HuH-7.5 (cell line): ENCODE results near the gene XXYLT1.
"Not testable (repeated sequence)": the region's sequence is repeated elsewhere in the genome, so short reads cannot be mapped to it uniquely, and the experiment has no call there.

ENCODE experiments used
- DNase-seq: peaks from one replicate; pipeline ENCODE4 v3.0.0; 2011; ENCODE audit warnings: low spot score

XXYLT1 gene, protein sequence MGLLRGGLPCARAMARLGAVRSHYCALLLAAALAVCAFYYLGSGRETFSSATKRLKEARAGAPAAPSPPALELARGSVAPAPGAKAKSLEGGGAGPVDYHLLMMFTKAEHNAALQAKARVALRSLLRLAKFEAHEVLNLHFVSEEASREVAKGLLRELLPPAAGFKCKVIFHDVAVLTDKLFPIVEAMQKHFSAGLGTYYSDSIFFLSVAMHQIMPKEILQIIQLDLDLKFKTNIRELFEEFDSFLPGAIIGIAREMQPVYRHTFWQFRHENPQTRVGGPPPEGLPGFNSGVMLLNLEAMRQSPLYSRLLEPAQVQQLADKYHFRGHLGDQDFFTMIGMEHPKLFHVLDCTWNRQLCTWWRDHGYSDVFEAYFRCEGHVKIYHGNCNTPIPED

DNA sequence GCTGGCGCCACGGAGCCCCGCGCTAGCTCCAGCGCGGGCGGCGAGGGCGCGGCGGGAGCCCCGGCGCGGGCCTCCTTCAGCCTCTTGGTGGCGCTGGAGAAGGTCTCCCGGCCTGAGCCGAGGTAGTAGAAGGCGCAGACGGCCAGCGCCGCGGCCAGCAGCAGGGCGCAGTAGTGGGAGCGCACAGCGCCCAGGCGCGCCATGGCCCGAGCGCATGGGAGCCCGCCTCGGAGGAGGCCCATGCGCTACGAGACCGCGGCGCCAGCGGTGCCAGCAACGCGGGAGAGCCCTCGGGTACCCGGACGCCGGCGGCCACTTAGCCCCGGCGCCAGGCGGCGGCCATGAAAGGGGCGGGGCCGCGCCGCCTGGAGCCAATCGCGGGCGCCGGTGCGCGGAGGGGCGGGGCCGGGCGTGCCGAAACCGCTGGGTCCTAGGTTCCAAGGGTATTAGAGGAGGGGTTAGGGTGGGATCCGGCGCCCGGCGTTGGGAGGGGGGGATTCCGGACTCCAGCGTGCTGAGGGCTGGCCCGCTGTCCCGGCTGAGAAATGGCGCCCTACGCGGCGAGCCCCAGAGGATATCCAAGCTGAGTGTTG is at the start of gene XXYLT1:
Gene XXYLT1 (minus strand): TSS at position 343 of the 593 bp plus-strand sequence. CDS start 101 bp downstream, at position 242.
- DNase-seq, result peak; percentile 77

DNA sequence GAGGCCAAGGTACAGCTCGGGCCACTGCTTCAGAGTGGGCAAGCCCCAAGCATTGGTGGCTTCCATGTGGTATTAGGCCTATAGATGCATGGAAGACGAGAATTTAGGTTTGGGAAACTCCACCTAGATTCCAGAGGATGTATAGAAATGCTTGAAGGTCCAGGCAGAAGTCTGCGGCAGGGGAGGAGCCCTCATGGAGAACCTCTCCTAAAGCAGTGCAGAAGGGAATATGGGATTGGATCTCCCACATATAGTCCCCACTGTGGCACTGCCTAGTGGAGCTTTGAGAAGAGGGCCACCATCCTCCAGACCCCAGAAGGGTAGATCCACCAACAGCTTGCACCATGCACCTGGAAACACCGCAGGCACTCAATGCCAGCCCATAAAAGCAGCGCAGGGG is 48.1 kb upstream of the XXYLT1 start:
- no peak for DNase-seq

DNA sequence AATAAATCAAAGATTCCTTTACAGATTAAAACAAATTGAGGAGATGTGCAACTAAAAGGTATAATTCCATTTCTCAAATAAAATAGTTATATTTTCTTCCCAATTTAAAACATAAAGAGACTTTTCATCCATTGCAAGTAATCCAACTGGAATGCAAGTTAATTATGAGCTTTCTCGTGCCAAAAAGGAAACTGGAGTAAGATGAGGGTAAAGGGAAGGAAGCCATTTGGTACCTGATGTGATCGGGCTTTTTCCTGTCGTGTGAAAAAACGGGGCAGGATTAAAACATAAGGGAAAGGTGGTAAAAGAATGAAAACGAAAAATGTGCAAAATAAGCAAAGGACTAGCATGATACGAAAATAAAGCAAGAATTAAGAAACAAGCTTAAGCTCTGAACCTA is 41.8 kb upstream of the XXYLT1 start:
- DNase-seq, result no peak

DNA sequence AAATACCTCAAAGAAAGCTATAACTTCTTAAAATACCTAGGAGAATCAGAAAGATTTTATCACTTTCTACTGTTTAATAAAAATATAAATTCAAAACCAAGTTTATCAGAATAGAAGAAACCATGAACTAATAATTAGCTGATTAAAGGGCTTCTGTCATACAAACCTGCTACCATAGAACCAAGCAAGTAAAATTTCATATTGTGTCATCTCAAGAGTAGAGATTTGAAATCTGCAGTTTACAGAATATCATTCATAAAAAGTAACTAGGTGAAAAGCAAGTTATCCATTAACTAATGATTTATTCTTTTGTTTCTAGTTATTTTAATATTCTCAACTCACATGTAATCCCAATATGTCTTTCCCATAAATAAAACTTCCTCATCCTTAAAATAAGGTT is 36.8 kb upstream of the XXYLT1 start:
- no peak for DNase-seq

DNA sequence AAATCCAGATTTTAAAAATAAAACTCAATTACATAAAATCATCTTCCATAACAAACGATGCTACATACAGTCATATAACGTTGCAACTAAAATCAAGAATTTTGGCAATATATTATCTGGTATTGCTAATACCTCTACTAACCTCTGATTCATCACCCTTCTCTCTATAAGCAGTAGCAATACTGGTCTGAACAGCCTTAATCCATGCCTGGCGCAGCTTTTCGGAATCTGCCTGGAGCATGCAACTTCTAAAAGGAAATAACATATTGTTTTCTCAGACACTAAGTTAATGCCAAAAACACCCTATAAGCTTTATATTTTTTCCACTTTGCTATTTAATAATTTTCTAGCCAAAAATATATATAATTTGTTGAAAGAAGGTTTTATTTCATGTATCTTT is 35.4 kb upstream of the XXYLT1 start:
- DNase-seq, result no peak

DNA sequence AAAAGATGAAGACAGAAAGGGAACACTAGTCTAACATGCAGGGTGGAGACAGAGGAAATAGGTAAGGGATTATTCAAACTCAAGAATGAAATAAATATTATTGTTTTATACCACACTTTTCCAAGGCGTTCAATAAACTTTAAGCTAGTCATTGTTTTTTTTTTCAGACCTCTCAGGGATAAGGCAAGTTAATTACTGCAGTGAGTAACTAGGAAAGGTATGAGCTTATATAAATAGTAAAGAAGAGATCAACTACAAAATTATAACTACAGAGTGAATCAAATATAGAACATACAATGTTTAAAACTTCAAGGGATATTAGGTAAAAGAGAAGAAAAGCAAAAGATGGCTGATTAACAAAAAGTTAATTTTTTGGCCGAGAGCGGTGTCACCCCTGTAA is 31.5 kb upstream of the XXYLT1 start:
- DNase-seq, result no peak

DNA sequence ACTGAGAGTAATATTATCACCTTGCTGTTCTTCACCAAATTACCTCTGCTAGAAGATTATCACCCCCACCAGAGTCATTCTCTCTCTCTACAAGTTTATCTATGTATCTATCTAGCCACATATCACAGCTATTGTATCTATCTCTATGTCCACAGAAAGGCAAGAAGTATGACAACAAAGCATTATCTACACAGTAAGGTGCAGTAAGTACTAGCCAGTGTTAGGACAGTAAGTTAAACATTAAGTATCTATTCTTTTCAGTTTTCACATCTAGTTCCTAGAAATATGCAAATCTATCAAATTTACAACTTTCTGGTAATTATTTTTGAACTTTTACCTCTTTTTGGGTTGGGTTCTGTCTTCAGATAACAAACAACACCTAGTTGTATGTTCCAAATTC is 26.5 kb upstream of the XXYLT1 start:
- no peak for DNase-seq

DNA sequence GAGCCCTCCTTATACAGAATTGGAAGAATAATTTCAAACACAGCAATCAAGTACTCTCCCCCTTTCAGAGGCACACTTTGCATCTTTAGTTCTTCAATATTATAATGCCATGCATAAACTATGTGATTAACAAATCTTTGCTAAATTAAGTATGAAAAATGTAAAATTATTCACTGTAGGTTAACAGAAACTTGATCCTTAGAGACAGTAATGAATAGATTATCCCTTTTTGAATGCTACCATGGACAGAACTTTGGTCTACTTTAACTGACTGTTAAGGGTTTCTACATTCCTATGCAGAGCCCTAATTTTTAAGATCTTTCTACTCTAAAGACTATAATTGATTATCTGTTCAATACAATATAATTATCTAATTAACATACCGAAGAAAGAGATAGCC is 25.7 kb upstream of the XXYLT1 start:
- DNase-seq, result no peak

DNA sequence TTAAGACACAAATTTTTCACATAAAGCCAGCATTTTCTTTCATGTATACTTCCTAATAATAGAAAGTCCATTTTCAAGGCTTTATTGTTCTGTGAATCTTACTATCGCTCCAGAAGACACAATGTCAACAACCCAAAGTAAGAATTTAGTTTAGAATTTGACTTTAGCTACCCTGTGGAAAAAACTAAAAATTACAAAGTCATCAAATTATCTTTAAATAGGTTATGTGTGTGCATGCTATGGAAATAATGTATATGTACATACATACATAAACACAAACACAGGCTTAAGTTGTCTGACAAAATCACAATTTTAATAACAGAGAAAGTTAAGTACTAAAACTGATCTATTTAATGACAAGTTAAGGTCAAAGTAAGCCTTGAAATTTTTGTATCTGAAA is 20.2 kb upstream of the XXYLT1 start:
- no peak for DNase-seq

DNA sequence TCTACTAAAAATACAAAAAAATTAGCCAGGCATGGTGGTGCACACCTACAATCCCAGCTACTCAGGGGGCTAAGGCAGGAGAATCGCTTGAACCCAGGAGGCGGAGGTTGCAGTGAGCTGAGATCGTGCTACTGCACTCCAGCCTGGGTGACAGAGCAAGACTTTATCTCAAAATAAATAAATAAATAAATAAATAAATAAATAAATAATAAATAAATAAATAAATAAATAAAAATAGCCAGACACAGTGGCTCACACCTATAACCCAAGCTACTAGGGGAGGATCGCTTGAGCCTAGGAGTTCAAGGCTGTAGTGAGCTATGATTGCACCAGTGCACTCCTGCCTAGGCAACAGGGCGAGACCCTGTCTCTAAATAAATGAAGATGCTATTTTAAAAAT is 19.7 kb upstream of the XXYLT1 start:
- DNase-seq, result not testable (repeated sequence)

DNA sequence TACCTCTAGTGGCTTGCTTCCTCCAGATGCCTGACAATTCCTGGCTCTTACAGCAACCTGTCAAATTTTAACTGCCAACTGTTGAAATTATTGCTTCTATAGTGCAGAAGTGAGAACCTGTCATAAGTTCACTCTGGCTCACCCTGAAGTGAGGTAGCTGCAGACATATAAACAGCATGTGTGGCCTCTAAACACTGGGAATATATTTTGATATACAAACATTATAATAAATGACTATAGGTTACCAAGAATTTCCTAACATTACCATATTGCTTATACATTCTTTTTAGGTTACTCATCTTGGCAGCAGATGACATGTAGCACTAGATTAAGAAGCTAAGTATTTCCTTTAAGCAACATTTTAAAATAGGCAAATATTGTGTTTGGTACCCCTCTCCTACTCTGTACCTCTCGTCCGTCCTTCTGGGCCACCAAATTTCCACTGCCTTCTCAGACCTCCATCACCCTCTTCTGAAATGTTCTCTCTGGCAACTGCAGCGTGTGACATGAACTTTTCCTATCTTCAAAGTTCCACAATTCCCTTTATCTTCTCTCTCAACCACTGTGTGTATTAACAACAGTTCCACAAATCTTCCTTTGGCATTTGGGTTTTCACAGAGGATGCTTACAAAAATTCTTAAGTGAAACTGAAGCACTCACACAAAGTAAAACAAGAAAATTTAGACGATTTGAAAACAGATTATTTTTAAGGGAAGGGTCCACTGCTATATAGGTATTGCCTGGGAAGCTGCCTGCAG is 15.3 kb upstream of the XXYLT1 start:
- DNase-seq, result no peak

DNA sequence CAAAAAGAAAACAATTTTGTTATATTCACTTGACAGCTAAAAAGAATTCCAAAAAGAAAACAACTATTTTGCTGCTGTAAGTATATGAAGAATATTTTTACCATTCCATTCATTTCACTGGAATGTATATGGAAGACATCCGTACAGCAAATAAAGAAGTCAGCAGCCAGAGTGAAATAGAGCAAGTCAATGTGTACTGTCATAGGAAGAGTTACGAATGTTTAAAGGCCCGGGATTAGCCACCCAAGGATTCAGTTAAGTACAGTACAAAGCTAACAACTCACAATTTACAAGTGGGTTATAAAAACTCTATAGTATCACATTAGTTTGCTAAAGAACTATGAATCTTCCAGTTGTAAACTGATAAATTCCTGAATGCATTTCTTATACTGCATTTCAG is 14.4 kb upstream of the XXYLT1 start:
- no peak for DNase-seq

DNA sequence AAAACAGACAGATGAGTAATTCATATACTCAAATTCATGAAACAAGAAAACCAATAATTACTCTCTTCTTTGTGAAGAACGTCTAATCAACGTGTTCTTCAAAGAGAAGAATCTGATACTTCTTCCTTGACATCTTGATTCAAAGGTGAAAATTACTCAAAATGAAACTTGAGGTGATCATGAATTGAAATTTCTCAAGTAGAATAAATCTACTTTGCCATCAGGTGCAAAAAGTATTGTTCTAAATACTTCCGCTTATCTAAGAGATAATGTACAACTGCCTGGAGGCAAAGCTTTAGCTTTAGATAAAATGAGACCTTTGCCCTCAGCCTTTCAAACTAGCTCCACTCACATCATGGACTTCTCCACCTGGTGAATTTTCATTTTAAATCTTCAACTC is 13.9 kb upstream of the XXYLT1 start:
- DNase-seq, result no peak

DNA sequence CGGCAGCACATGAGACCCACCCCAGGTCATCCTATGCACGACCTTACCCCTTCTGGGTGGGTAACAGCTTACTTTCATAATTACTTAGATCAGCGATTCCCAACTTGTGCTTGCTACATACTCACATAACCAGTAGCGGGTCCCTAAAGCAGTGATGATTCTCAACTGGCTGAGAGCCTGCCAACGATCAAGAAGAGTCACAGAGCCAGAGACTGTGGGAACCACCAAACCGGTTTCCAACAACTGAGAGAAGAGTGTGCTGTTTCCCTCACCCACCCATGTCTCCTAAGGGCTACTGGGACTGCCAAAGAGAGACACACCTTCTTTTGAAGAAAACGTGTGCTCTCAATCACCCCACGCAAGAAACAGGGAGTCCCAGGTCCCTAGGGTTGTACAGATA is 12.0 kb upstream of the XXYLT1 start:
- DNase-seq, result no peak

DNA sequence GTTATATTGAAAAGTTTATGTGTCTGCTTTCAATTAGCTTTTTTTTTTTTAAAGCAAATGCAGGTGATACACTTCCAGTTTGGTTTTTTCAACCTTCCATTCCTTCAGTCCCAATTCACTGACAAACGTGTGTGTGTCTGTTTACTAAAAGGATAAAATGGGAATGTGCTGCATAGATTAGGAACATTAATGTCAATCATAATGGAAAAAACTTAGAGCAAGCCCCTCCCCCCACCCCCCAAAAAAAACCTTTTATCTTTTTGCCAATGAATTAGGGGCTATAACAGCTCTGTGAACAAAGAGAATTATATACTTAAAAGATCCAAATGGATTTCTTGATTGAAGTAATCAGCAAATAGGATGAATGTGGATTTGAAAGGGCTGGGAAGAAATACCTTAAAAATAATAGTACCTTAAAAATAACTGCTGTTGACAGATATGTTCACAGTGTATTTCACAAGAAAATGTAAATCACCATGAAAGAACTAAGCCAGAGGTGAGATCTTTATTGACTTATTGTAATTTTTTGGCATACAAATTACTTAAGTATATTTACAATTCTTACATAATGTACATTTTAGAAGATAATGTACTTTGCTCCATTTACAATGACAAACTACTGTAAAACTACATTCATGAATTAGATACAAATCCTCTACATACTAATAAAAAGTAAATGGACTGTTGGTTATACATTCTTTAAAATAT is 3.5 kb upstream of the XXYLT1 start:
- no peak for DNase-seq

DNA sequence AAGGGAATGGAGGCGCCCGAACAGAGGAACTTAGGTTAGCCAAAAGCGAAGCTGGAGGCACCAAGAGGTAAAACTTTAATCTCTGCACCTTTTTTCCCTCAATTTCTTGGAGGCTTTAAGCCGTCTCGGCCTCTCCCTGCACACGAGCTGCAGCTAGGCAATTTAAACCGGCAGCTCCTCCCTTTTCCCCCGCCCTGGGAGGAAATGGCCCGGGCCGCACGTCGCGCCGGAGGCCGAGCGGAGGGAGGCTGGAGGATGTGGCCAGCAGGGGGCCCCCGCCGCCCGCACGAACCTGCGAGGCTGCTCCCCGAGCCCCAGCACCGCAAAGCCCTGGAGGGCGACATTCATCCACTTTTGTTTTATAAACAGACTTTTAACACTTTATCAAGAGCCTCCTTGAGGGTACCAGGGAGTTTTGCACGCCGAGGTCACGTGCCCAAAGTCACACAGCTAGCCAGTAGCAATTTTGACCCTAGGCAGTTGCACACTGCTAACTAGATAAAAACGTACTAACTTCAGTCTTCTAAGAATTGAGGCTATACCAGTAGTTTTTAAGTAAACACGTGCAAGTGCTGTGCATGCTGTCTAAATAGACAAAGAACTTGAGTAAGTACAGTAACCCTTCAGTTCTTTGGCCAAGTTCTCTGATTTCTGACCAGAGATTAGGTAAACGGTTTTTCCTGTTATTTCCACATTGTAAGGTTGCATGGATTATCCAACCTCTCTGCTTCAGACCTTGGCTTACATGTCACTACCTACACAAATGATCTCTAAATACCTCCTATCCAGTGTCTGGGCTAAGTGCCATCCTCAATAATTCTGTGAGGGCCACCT is 668 bp upstream of the XXYLT1 start:
- DNase-seq, result peak; percentile 77

DNA sequence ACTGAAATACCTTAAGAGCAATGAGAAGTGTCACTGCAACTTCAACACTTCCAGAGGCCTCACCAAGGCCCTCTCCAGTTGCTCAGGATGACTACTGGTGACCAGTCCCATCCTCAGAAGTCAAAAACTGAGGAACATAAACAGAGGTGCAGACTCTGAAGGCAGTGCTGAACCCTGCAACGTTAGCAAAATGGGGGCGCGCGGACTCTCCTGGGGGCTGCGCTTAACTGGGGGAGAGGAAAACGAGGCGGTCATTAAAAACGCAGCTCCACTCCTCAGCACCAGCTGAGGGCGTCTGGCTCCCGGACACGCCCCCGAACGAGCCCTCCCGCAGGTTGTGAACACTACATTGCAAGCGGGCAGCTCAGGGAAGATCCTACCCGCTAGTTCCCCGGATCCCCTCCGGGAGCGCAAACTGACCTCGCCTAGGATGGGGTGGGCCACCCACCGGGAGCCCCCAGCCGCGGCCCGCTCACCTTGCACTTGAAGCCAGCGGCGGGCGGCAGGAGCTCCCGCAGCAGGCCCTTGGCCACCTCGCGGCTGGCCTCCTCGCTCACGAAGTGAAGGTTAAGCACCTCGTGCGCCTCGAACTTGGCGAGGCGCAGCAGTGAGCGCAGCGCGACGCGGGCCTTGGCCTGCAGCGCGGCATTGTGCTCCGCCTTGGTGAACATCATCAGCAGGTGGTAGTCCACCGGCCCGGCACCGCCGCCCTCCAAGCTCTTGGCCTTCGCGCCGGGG is 711 bp downstream of the XXYLT1 start:
- peak; percentile 57 for DNase-seq

DNA sequence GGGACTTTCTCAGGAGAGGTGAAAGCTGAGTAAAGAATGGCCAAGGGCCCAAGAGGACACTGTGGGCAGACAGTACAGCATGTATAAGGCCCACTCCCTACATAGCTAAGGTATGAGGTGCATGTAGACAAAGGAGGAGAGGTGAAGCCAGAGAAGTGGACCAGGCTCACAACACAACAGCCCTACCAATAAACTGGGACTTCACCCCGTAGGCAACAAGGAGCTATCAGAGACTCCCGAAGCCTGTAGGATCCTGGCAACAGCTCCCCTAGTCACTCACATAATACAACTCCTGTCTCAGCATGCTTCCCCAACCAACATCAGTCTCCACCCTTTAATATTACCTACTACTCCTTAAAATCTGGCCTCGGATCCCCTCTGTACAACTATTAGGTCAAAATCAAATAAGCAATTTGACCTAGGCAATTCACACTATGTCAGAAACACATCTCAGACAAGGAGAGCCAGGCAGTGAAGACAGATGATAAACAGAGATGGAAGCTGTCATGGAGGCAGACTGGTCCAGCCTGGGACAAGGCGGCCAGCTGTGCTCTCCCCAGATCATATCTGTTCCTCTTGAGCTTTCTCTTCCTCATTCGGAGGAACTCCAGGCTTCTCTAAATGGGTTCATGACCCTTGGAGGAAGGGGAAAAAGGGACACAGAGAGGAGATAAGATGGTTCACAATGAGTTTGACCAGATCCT is 1.4 kb downstream of the XXYLT1 start:
- DNase-seq, result no peak

DNA sequence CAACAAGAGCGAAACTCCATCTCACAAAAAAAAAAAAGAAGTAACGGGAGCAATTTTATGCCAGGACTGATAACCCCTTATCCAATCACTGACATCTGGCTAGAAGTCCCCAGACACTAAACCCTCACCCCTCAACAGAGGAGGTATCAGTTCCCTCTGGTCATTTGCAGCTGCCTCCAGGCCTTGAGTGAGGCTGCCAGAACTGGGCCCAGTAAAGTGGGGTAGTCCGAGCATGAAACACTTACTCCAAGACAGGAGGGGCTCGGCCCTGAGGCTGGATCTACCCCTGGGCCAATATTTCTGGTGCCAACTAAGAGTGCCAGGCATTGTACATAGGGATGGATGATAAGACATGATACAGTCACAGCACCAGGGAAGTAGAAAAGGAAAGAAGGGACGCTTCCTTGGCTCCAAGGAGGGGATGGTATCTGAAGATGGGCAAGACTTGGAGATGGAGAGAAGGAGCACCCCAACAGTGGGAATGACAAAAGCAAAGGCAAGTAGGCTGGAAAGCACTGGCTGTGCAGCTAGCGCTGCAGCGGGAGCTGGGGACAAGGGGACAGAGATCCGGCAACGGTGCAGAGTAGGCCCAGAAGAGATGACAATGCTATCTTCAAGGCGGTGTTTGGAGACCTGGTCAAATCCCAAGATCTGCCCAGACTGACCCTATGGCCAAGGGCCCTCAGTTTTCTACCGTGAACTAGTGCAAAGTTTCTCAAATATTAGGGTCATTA is 2.2 kb downstream of the XXYLT1 start:
- no peak for DNase-seq

DNA sequence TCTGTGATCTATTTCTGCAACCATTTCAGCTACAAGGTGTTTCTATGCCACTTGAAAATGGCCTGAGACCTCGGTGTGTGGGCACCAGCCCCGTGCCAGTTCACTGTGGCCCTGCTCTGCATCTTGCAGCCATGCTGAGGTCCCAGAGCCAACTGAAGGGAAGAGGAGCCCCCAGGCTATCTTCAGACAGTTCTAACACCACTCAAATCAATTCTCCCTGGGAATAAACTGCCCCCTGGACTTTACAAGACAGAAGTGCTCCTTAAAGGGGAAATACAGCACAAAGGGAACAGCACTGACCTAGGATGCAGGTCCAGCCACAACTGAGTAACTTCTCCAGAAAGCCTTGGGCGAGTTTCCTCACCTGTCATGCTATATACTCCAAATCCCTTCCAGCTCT is 3.9 kb downstream of the XXYLT1 start:
- DNase-seq, result no peak
